Coronary artery (tissue), 2 donors: ENCODE data around the gene SULF2.

Source experiments
- DNase-seq: peaks from one replicate; pipeline ENCODE4 v3.0.0-alpha.2; 2017; ENCODE audit warnings: low spot score
- H3K27ac ChIP-seq, 2 donors: fragments of 200-600 bp; sonication (generic); one replicate each; pipeline ENCODE4 v1.5.1; 2016 to 2019
- H3K4me3 ChIP-seq: fragments of 200-600 bp; sonication (generic); 2 replicates; pipeline ENCODE4 v1.5.1; 2016; ENCODE audit warnings: mild to moderate bottlenecking, moderate library complexity
- TF ChIP-seq, protein P1 (sequence below): fragments of 200-600 bp; sonication (generic); IDR thresholded peaks from one replicate; pipeline ENCODE4 v1.5.1; 2019; ENCODE audit warnings: antibody characterized with exemption

Gene SULF2

DNA sequence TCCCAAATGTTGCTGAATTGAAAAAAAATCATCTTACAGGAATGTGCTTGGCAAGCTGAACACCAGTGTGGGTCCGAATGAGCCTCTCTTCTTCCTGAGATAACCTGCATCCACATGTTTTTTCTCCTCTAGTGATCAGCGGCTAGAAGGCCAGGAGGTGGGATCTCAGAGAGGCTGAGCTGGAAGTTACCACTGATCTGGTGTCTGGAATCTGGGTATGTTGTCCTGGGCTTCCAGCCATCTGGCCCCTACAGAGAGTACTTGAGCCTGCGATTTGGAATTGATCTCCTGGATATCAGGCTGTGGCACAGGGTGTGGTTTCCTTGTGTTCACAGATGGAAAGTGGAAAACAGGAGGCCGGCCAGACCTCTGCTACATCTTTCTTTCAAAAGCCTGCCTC, 35.9 kb downstream of the SULF2 start:
- Histone ChIP-seq H3K27ac (peak overlapping the region in 1 of 2 donors; percentile 37), H3K4me3 (no peak overlapping the region)
- TF ChIP-seq, protein P1, sequence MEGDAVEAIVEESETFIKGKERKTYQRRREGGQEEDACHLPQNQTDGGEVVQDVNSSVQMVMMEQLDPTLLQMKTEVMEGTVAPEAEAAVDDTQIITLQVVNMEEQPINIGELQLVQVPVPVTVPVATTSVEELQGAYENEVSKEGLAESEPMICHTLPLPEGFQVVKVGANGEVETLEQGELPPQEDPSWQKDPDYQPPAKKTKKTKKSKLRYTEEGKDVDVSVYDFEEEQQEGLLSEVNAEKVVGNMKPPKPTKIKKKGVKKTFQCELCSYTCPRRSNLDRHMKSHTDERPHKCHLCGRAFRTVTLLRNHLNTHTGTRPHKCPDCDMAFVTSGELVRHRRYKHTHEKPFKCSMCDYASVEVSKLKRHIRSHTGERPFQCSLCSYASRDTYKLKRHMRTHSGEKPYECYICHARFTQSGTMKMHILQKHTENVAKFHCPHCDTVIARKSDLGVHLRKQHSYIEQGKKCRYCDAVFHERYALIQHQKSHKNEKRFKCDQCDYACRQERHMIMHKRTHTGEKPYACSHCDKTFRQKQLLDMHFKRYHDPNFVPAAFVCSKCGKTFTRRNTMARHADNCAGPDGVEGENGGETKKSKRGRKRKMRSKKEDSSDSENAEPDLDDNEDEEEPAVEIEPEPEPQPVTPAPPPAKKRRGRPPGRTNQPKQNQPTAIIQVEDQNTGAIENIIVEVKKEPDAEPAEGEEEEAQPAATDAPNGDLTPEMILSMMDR, result no peak
- no peak for DNase-seq

DNA sequence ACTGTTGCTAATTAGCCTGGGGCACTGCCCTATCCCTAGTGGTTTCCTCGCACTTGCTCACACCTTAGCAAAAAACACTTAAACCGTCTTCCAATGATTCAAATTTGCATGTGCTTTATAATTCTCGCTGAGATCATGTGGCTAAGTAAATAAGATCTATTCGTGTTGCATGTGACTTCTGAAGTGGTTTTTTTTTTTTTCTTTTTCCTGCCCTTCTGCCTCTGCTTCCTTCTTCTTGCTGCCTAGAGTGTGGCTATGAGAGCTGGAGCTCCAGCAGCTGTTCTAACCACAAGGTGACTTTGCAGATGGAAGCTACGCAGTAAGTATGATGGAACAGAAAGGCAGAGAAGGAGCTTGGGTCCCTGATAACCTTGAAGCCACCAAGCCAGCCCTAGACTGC, 36.5 kb downstream of the SULF2 start:
- Histone ChIP-seq H3K27ac (peak overlapping the region in 1 of 2 donors; percentile 41), H3K4me3 (no peak overlapping the region)
- TF ChIP-seq, protein P1, result no peak
- no peak for DNase-seq

DNA sequence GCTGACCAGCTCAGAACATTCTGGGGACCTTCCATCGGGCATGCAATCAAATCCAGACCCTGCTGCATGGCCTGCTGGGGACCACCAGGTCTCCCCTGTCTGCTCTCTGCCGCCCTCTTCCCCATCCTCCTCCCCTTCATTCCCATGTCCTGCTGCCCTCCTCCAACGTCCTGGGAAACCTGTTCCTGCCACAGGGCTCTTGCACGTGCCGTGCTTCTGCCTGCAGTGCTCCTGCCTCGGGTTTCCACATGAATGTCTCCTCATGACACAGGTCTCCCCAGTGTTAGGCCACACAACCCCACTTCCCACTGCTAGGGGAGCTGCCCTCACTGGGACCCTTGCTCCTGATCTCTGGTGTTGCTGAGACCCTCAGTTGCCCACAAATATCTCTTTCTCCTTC, 37.2 kb downstream of the SULF2 start:
- peak overlapping the region in 1 of 2 donors; percentile 41 for H3K27ac ChIP-seq
- TF ChIP-seq, protein P1, result no peak
- DNase-seq, result no peak
- no peak overlapping the region for H3K4me3 ChIP-seq

DNA sequence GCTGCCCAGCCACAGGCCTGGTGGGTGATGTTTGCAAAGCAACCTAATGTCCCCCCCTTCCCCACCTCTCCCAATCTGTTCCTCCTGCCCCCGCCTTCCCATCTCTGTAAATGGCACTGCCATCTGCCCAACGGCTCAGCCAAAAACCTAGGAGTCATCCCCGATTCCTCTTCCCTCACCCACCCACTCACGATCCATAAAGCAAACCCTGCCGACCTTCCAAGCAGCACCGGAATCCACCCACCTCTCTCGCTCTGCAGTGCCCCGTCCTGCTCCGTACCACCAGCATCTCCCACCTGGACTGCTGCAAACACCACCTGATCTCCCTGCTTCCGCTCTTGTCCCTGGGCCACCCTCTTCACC, 37.6 kb downstream of the SULF2 start:
- DNase-seq, result no peak
- H3K27ac ChIP-seq, result no peak overlapping the region
- TF ChIP-seq, protein P1, result no peak
- H3K4me3 ChIP-seq, result no peak overlapping the region

DNA sequence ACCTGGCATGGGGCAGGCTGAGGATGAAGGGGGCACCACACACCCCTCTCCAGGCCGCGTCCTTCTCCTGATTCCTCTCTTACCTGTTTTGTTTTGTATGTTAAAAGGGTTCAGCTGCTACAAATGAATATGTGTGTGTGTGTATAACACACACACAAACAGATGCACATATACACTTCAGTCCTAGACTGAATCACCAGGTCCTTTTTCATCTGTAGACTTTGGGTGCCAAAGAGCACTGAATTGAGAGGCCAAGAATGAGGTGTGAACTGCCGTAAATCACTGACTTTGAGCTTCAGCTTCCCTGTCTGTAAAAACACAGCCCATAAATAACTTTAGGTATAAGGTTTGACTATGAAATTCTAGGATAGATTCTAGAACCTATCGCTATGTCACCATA, 40.5 kb downstream of the SULF2 start:
- TF ChIP-seq, protein P1, result no peak
- DNase-seq, result no peak
- Histone ChIP-seq H3K27ac (no peak overlapping the region), H3K4me3 (no peak overlapping the region)

DNA sequence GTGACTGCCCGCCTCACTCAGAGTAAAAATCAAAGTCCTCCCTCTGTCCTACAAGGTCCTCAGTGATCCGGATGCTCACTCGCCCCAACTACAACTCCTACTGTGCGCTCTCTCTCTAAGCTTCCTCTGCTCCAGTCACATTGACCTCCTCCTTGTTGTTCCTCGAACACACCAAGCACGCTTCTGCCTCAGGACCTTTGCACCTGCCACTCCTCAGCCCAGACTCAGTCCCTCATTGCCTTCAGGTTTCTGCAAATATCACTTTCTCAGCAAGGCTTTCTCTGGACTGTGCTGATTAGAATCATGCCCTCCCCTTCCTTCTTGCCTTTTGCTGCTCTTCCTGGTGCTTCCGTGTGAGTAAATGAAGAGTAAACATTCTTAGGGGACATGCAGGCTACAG, 41.6 kb downstream of the SULF2 start:
- Histone ChIP-seq H3K27ac (no peak overlapping the region), H3K4me3 (no peak overlapping the region)
- no peak for DNase-seq
- TF ChIP-seq, protein P1, result no peak

DNA sequence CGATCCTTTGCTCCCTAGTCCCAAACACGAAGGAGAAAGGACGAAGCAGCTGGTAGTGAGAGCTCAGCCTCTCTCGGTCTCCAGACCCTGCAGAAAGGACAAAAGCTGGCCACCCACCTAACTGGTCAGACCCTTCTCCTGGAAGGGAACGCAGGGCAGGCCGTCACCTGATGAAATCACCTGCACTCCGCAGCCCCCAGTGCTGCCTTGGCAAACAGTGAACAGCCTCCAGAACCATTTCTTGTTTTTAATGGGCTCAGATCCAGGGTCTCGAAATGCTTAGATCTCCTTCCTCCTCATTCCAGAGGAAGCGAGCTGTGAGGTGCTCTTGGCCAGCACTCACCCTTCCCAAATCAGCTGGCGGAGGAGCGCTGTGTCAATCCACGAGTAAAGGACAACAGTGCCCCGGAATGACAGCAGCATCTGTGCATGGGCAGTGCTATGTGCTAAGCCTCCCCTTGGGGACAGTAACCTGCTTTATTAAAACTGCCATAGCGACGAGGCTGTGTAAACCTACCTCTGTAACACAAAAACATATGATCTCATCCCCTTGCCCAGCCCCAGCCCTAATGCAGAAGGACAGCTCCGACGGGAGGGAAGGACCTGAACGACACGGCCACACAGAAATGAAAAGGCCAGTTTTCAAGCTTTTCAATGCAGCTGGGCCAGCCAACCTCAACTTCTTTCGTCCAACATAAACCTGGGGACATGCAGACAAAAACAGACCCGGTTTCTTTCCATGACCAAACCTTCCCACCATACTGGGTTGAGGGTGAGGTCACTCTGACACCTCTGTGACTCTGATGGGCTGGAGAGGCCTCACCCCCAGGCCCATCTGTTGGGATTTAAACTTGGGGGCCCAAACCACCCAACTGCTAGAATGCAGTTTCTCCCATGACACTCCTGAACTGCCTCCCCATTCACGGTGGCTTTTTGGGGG, 43.3 kb downstream of the SULF2 start:
- DNase-seq, result no peak
- Histone ChIP-seq H3K4me3 (no peak overlapping the region), H3K27ac (no peak overlapping the region)
- TF ChIP-seq, protein P1, result no peak
